Astrocyte of the spinal cord (primary cell): ENCODE measurements around the gene TMTC3.
A peak's percentile ranks its signal among the peaks of the same experiment; 100 is the strongest.

Experiments used
- DNase-seq: peaks from one replicate; pipeline ENCODE4 v3.0.0; 2011; ENCODE audit warnings: low read depth, low spot score
- H3K4me3 ChIP-seq: 2 replicates; pipeline ENCODE4 v1.5.1; 2011; ENCODE audit warnings: low read depth, mild to moderate bottlenecking, low read length, moderate library complexity
- CTCF ChIP-seq: IDR thresholded peaks from 2 replicates; pipeline ENCODE4 v1.5.1; 2012; ENCODE audit warnings: low read depth, mild to moderate bottlenecking, low read length, inconsistent platforms
- in situ Hi-C: cut with HindIII; loops from 2 replicates; pipeline ENCODE4 v1.10.0; 2017; ENCODE audit warnings: low sequenced_read_pairs

TMTC3 gene

GRCh38 chr12:88141774-88142609 is at the start of gene TMTC3, which contains the start of gene CEP290:
Gene TMTC3, plus strand, starts transcription at chr12:88142307. Its CDS starts 6,009 bp downstream, at chr12:88148316.
Gene CEP290, minus strand, starts transcription at chr12:88142088. Its CDS starts 781 bp downstream, at chr12:88141307.
- in situ Hi-C loops = no loop called here
- TF ChIP-seq CTCF = no peak
- peak within 1 kb of the TSS; percentile 91 for H3K4me3 ChIP-seq
- DNase-seq = peak; percentile 100

GRCh38 chr12:88092771-88093170 is 49.3 kb upstream of the TMTC3 start:
- no peak overlapping the region for H3K4me3 ChIP-seq
- no peak for DNase-seq
- TF ChIP-seq CTCF = no peak
- in situ Hi-C loops = no loop called here

GRCh38 chr12:88093573-88093972 is 48.5 kb upstream of the TMTC3 start:
- no peak overlapping the region for H3K4me3 ChIP-seq
- no peak for DNase-seq
- no peak for TF ChIP-seq CTCF
- in situ Hi-C loops = no loop called here

- no peak for TF ChIP-seq CTCF
- no peak overlapping the region for H3K4me3 ChIP-seq
- no peak for DNase-seq
- in situ Hi-C loops = no loop called here
These were observed 34.1 kb upstream of the TMTC3 start for GRCh38 chr12:88108021-88108420.

GRCh38 chr12:88111074-88111652 is 30.9 kb upstream of the TMTC3 start:
- TF ChIP-seq CTCF = peak; percentile 35
- no peak overlapping the region for H3K4me3 ChIP-seq
- in situ Hi-C loops = no loop called here

GRCh38 chr12:88113871-88114270 is 28.2 kb upstream of the TMTC3 start:
- in situ Hi-C loops = no loop called here
- peak; percentile 11 for DNase-seq
- TF ChIP-seq CTCF = no peak

More at GRCh38 chr12:88111074-88111652, 30.9 kb upstream of the TMTC3 start:
- DNase-seq = peak; percentile 65

More at GRCh38 chr12:88113871-88114270, 28.2 kb upstream of the TMTC3 start:
- H3K4me3 ChIP-seq = no peak overlapping the region
